Measurements from ENCODE around the gene AKNA.
"Not testable (repeated sequence)": the region's sequence is repeated elsewhere in the genome, so short reads cannot be mapped to it uniquely, and the experiment has no call there.

DNA sequence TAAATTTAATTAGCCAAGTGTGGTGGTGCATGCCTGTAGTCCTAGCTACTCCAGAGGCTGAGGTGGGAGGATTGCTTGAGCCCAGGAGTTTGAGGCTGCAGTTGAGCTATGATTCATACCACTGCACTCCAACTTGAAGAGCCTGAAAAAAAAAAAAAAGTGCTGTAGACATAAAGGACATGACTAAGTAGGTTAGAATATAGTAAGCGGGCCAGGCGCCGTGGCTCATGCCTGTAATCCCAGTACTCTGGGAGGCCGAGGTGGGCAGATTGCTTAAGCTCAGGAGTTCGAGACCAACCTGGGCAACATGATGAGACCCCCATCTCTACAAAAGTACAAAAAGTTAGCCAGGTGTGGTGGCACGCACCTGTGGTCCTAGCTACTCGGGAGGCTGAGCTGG, 67.1 kb downstream of the AKNA start:
- not testable (repeated sequence) for TF ChIP-seq CTCF (IDR thresholded peaks at IDR 0.05; ENCODE audit: low read length); EZH2 (optimal IDR thresholded peaks at IDR 0.05; ENCODE audit: low read depth, low read length)
